ENCODE data around the gene ADAMTS3.
"Not testable (repeated sequence)": the region's sequence is repeated elsewhere in the genome, so short reads cannot be mapped to it uniquely, and the experiment has no call there.

The ADAMTS3 gene

DNA sequence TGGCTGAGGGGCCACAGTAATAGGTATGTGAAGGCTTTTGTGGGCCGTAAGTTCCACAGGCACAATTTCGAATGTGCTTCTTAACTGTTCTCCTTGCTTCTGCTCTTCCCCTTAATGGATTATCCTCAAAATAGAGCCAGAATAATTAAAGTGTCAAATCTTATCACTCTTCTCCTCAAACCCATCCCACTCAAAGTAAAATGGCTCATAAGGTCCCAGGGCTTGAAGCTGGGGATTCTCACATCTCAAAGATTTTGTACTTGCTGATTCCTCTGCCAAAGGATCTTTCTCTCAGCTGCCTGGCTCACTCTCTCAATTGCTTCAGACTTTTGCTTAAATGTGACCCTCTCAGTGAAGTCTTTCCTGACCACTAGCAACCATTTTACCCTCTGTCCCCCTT is 16.6 kb downstream of the ADAMTS3 start:
- DNase-seq: no peak

DNA sequence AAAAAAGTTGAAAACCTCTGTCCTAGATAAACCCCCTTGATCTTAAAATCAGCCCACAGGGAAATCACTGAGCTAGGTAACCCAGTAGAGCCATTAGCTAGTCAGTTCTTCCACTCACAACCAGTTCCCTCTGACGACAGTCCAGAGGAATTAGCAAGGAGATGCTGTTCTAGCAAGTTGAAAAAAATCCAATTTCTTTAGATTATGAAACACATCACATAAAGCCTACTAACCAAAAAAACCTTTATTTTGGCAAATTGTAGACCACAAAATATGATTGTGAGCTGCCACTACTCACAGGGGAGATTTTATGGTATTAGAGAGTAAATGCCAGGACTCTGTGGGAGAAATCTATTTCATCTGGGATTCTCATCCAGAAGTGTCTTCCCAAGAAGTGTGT is 22.6 kb downstream of the ADAMTS3 start:
- DNase-seq: no peak

DNA sequence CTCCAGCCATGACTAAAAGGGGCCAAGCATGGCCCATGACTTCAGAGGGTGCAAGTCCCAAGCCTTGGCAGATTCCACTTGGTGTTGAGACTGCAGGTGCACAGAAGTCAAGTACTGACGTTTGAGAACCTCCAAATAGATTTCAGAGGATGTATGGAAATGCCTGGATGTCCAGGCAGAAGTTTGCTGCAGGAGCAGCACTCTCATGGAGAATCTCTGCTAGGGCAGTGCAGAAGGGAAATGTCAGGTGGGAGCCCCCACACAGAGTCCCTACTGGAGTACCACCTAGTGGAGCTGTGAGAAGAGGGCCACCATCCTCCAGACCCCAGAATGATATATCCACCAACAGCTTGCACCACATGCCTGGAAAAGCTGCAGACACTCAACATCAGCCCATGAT is 28.3 kb downstream of the ADAMTS3 start:
- not testable (repeated sequence) for DNase-seq

DNA sequence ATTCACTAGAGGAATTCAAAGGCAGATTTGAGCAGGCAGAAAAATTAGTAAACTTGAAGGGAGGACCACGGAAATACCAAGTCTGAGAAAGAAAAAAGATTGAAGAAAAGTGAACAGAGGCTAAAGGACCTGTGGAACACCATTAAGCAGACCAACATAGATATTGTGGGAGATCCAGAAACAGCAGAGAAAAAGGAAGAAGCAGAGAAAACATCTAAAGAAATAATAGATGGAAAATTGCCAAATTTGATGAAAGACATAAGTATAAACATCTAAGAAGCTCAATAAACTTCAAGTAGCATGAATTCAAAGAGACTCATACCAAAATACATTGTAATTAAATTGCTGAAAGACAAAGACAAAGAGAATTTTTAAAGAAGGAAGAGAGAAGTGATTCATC is 31.0 kb downstream of the ADAMTS3 start:
- no peak for DNase-seq

DNA sequence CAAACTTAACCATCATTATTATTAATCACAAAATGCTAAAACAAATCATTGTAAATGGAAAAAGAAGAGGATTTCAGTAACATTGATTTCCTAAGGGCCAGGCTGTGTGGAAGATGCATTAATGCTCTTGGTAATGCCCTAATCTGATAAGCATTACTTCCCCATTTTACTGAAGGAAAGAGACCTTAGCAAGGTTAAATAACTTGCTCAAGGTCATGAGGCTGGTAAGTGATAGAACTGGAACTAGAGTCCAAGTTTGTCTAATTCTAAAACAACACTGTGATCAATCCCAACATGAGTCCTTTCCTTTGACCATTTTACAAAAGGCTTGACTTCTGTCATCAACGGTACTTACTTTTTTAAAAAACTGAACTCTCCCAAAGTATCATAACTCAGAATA is 32.6 kb downstream of the ADAMTS3 start:
- DNase-seq: no peak

DNA sequence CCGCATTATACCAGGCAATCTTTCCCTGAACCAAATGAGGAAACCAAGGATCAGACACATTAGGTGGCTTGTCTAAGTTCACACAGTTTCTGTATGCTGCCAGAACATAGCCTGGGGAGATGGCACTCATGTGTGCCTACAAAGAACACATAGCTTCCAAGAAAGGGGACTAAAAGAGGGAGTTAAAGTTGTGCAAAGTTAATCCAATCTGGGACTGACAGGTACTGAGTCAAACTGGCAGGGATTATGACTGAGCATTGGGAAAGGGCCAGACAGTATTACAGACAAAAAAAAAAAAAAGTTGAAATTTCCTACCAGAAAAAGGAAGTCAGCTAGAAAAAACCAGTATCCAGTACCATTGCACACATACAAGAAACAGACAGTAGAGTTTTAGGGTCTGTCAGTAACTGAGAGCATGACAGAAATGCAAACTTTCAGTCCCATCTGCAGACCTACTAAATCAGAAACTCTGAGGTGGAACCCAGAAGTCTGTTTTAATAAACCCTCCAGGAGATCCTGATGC is 37.2 kb downstream of the ADAMTS3 start:
- no peak for DNase-seq

DNA sequence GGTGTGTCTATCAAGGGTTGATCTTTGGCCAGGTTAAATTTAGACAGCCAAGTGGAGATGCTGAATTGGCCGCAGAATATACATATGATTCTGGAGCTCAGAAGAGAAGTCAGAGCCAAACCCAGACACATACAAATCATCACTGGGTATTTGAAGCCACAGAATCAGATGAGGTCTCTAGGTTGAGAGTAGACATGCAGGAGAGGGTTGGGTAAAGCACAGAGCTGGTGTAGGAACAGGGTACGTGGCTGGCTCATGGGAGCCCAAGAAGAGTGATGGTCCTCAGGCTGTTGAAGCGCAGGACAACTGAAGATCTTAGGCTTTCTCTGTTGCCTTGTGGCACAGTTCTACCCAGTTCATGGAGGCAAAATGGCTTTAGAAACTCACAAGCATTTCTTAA is 37.7 kb downstream of the ADAMTS3 start:
- DNase-seq: no peak

DNA sequence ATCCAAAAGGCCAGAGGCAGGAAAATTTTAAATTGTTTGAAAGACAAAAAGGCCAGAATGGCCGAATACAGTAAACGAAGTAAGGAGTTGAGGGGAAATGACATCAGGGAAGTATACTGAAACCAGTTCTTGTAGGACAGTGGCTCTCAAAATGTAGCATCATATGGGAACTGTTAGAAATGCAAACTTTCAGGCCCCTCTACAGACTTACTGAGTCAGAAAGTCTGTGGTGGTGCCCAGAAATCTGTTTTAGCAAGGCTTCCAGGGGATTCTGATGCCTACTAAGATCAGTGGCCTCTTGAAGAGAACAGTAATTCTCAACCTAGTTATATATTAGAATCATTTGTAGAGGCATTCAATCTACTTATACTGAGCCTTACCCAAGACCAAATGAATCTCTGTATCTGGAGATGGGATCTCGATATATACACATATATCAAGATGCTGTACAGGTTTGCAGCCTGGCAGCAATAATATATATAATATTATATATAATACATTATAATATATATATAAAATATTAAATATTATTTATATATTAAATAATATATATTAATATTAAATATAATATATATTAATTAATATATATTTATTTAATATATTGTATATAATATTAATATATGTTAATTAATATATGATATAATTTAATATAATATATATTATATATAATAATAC is 39.7 kb downstream of the ADAMTS3 start:
- DNase-seq: no peak

DNA sequence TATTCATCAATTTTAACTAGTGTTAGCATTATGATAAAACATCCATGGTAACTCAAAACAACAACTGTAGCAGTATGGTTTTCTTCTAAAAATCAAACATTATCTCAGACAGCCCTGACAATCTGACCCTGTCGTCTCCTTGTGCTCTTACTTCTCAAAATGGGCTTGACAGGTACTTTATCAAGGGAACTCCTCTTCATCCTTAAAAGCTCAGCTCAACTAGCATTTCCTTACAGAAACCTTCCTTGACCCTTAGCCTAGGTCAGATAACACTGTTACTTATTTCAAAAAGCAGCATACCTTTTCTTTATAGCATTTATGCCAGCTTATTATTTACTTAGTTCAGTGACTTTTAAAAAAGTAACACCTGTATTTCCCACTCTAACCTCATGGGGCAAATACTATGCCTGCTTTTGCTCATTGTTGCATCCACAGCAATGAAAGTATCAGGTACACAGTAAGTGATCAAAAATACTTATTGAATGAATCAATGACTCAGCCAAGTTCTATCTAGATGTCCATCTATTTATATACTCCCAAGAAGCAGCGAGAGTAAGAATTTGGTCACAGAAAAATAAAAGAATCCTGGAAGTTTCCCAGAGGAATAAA is 41.9 kb downstream of the ADAMTS3 start:
- no peak for DNase-seq

DNA sequence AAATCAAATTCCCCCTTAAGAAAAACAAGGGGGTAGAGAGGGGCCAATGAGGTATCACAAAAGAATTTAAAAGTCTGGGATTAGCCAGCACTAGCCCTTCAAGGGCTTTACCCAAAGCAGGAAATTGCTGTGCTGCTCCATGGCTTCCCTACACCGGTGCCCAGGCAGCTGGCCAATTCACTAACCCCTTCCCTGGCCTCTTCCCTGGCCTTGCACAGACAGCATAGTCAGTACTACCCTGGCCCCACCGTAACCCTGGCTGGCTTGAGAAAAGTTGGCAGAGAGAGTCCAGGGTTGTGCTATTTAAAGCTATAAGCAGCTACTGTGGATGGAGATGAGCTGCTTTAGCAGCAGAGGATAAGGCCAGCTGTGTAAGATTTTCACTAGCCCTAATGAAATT is 43.1 kb downstream of the ADAMTS3 start:
- no peak for DNase-seq

DNA sequence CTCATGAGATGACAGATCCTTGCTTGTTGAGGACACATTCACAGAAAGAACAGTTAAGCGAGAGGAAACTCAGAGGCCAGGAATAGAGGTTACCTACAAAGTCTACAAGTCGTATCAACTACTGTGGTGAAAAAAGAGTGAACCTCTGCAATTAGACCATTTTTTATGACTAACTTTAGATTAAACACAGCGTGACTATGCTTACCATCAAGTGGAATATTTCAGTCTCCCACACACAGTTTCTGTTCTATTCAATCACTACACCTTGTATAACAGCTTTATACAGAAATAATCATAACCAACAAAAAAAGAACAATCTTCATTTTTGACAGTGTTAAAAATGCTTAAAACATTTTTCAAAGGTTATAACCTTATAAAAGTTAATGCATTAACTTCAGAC is 46.6 kb downstream of the ADAMTS3 start:
- no peak for DNase-seq

DNA sequence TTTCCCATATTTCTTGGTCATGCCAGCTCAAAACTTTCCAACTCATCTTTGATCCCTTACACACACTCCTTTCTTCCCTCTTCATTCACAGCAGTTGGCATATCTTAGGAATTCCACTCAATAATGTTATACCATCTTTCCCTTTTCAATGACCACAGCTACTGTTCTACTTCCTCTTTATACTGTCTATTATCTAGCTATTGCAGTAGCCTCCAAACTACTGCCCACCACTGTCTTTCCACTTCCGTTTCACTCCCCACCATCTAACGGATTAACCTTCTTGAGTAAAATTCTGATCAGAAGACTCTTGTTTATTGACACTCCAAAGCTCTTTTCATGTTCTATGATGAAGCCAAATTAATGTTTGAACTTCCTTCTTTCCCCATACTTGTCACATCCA is 55.8 kb downstream of the ADAMTS3 start:
- DNase-seq: no peak

DNA sequence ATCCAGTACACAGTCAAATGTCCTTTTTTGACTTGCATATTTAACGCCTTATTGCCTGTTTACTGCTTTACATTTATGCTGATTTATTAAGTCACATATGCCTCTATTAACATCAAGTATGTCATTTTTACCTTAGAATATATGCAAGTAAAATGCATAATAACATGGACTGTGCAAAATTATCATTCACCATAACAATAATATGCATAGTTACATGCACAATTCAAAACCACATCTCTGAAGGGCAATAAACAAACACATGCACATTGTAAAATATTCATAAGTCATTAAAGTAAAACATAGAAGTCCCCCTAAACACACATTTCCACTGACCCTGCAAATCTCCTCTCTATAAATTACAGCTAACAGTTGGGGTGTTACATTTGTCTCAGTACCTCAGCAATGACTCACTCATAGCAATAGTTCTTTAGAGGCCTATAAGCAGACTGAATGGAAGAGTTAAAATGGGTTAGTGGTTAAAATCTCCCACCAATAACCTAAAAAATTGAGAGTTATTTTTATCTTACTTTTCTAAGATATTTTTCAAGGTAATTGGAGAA is 61.1 kb downstream of the ADAMTS3 start:
- DNase-seq: no peak

DNA sequence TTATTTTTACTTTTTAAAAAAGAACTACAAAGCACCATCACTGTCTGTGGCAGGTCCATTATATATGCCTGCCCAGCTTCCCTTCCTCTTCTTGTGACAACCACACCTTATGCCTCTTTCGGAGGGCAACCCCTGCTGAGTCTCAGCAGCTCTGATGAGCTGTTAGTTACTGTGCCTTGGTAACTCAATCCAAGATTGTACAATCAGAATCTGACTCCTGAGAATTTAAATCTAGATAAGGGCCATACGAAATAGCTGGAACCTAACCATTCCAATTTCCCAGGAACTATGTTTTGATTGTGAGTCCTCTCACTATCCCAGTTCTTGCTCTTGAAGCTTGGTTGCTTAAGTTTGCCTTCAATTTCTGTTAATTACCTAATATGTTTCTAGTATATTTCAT is 61.9 kb downstream of the ADAMTS3 start:
- no peak for DNase-seq

DNA sequence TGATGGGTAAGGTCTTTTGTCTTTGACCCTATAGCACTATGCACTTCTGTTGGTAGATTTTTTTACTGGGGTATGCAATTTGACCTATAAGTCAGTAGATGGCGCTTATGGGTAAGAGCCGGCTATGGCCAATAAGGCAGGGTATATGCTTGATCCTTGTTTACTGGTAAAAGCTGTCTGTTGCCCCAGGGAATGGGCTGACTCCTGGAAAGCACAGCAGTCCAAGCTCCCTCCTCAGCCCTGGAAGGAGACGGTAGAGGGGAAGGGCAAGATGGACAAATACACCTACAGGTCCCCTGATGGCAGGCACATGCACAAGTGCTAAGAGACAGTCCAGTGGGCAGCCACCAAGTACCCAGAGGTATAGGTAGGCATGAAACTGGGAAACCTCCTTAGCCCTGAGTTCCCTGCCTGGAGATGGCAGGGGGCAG is 63.7 kb downstream of the ADAMTS3 start:
- DNase-seq: peak; percentile 14 to 16

DNA sequence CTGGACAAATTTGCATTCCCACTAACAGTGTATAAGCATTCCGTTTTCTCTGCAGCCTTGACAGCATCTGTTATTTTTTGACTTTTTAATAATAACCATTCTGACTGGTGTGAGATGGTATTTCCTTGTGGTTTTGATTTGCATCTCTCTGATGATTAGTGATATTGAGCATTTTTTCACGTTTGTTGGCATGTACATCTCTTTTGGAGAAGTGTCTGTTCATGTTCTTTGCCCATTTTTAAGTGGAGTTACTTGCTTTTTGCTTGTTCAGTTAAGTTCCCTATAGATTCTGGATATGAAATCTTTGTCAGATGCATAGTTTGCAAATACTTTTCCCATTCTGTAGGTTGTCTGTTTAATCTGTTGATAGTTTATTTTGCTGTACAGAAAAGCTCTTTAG is 68.8 kb downstream of the ADAMTS3 start:
- DNase-seq: no peak

DNA sequence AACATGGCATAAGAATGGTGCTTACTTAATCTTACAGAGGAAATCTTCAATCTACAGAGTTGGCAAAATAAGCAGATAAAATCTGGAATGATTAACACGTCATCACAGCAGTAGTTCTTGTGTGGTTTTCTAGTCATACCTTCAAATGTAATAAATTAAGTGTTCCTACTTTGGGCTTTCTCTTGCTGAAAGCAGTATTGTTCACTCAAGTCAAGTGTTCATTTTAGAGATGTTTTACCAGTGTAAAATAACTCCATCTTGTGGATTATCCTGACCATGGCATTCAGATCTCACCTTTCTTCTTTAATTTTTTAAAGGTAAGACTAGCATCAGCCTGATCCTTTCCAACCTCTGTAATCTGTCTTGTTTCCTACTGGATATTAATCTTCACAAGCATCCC is 72.9 kb downstream of the ADAMTS3 start:
- no peak for DNase-seq

DNA sequence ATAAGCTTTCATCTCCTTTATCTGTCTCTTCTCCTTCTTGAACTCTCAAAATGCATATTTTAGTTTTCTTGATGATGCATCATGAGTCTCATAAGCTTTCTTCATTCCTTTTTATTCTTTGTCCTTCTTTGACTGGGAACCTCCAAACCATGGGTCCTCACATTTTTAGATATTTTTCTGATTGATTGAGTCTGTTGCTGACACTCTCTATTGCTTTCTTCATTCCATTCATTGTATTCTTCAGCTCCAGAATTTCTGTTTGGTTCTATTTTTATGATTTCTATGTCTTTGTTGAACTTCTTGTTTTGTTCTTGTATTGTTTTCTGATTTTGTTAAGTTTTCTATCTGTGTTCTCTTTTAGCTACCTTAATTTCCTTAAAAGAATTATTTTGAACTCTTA is 74.9 kb downstream of the ADAMTS3 start:
- no peak for DNase-seq

DNA sequence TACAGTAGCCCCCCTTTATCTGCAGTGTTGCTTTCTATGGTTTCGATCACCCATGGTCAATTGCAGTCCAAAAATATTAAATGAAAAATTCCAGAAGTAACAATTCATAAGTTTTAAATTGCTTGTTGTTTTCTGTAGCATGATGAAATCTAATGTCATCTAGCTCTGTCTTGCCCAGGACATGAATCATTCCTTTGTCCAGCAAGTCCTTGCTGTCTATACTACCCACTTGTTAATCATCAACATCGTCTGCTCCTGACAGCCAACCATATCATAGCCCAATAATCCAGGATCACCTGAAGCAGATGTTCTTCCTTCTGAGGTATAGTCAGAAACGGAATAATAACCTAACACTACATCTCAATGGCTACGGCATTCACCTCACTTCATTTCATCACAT is 79.8 kb downstream of the ADAMTS3 start:
- no peak for DNase-seq

DNA sequence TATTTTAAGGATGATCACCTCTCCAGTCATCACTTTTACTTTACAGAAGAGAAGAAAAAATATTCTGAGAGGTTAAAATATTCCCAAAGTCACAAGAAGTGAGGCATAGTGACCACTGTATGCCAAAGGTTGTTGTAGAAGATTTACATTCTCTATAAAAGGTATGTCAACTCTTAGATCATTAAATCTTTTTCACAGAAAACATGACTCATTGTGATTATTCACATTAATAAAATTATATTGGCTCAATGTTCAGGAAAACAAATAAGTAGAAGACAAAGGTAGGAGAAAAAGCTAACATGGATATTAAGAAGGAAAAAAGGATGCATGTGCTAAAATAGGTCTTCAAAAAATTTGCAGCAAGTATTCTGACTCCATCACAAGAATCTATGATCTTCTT is 82.0 kb downstream of the ADAMTS3 start:
- no peak for DNase-seq

DNA sequence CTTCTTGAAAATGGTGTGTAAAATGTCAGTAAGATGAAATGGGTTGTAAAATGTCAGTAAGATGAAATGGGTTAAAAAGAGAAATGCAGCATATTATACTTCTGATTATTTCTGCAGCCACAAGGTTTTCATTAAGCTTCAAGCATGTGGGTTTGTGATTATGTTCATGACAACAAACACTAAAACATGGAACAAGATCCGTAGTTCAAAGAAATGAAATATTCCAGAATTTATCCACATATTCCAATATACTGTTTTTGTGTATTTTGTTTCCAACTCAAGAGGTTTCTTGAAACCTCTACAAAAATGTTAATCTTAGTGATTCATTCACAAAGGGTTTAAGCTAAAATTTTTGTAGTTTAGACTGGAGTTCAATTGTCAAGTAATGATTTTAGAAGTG is 84.0 kb downstream of the ADAMTS3 start:
- no peak for DNase-seq

DNA sequence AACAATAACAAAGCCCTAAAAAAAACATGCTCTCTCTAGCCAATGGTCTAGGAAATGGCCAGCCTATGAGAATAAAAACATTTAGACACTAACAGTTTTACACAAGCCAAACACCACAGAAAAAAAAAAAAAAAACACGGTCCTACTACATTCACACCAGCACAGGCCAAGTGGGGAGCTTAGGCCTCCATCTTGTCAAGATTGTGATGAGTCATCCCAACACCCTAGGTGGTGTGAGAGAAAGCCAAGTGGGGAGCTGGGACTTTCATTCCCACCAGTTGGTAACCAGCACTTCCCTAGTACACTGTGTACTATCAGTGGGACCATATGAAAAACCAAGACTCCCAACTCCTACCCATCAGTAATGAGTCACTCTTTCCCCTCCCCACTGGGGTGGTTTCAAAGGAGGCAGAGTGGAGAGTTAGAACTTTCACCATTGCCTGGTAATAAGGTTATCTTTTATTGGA is 95.6 kb downstream of the ADAMTS3 start:
- no peak for DNase-seq

DNA sequence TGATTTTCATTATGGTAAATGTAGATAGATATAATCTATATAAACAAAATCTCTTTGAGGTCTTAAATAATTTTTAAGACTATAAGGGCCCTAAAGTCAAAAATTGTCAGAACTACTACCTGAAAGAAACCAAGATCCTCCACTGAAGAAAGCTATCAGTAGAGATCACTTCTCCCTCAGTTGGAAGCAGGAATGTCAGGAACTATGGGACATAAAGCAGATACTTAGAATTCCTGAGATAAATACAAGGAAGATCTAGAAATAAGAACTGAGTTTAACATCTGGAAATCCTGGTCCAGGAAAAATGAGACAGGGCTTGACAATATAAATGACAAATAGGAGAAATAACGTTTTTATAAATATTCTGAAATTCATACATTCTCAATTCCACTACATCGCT is 97.2 kb downstream of the ADAMTS3 start:
- no peak for DNase-seq

DNA sequence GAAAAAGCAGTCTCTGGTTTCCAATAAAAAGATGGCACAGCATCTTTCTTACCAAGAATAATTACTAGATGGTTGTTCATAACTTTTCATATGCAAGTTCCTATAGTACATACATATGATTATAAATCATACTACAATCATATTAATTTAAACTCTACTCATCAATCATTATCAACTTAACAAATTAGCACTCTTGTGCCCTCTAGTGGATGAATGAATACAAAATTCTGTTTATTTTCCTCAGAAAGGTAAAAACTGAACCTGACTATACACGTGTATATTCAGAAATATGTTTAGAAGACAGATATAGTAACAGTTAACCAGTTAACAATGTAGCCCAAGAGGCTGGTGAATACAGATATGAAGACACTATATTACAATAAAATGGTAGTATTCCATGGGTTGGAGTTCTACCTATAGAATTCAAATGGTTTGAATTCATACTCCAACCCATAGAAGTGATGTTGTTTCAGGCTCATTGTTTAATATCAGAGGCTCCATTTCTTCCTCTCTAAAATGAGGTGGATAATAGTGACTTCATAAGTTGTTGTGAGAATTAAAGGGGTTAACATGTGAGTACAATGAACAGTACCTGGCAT is 100.0 kb downstream of the ADAMTS3 start:
- DNase-seq: no peak
